NCI-H345 treated with DMSO at 0.1 percent for 48 hours (cell line): Measurements from ENCODE around the gene CCDC43.
"Not testable (repeated sequence)": the region's sequence is repeated elsewhere in the genome, so short reads cannot be mapped to it uniquely, and the experiment has no call there.

Experiments used
- DNase-seq: peaks from one replicate; lab custom pipeline; 2025; ENCODE audit not compliant: unreplicated experiment; lab: John Stamatoyannopoulos, UW

CCDC43 gene

DNA sequence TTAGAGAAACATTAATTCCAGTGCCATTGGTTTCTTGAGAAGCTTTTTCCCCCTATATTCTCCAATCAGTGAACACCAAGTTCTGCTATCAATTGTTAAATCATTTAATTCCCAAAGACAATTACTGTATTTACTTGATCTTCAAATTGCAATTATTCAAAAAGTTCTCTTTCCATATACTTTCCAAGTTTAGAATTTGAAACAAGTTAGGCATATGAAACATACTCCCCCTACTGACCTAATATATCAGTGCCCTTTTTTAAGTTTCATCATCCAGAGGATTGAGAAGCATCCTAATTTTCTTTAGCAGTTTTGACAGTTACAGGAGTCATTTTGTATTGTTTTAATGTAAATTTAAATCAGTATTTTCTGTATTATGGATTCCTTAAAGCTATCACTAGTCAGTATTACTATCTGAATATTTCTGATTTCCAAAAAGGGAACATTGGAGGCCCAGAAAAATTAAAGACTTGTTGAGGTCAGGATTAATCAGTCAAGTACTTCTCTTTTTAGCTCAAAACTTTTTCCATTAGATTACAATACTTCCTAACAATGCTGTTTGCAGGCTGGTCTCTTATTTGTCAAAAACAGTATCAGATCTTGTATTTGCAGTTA, 17.0 kb downstream of the CCDC43 start:
- DNase-seq, result peak; percentile 2

DNA sequence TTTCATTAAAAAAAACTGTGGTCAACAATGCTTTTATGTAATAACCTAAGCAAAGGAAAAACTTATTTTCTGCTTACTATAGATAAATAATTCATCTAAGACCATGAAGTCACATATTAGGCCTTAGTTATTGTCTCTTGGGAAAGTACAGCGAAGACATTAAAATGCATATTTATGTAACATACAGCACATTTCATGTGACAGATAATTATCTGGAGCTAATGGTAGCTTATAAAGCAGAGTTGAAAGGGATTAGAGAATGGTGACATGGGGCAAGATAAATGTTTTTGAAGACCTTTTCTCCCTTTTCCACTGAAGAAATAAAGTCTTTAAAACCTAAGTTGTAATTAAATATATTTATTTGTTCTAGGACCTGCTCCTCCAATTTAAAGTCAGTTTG, 23.6 kb downstream of the CCDC43 start:
- no peak for DNase-seq

DNA sequence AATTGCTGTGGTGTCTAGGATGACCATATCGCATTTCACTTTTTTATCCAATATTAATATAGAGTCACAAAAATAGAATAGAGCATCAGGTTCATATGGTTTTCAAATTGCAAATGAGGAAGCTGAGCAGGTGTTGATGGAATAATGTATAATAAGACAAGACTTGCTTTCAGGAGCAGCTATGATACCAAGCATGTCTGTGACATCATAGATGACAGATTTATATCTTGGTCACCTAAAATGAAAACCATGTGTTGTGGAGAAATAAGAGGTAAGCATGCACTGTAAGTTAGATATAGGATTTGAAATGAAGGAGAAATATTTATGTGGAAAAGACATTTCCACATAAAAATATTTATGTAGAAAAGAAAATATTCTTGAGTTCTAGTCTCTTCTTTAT, 24.7 kb downstream of the CCDC43 start:
- no peak for DNase-seq

DNA sequence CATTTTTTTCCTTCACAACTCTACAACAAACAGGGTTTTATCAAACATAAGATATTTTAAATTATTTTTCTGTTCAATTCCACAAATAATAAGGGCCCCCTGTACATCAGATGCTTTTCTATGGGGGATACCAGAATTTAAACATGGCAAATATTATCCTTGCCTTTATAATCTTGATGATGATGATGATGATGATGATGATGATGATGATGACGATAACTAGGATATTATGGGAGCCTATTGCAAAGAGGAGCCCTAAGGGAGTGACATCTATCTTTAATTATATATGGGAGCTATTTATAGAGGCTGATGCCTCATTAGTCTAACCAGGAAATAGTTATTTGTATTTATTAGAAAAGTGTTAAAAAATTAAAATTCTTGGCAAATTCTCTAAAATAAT, 26.5 kb downstream of the CCDC43 start:
- no peak for DNase-seq

DNA sequence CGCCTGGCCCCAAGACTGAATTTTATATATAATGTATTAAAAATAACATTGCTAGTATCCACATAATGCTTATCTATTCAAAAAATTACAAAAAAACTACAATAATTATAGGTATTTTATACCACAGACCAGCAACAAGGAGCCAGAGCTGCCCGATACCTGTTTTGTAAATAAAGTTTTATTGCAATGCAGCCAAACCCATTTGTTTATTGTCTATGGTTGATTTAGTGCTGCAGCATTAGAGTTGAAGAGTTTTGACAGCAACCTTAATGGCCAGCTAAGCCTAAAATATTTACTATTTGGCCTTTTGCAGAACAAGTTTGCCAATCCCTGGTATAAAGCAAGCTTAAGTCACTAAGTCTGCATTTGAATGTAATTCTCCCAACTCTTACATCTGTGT, 27.7 kb downstream of the CCDC43 start:
- DNase-seq, result no peak

DNA sequence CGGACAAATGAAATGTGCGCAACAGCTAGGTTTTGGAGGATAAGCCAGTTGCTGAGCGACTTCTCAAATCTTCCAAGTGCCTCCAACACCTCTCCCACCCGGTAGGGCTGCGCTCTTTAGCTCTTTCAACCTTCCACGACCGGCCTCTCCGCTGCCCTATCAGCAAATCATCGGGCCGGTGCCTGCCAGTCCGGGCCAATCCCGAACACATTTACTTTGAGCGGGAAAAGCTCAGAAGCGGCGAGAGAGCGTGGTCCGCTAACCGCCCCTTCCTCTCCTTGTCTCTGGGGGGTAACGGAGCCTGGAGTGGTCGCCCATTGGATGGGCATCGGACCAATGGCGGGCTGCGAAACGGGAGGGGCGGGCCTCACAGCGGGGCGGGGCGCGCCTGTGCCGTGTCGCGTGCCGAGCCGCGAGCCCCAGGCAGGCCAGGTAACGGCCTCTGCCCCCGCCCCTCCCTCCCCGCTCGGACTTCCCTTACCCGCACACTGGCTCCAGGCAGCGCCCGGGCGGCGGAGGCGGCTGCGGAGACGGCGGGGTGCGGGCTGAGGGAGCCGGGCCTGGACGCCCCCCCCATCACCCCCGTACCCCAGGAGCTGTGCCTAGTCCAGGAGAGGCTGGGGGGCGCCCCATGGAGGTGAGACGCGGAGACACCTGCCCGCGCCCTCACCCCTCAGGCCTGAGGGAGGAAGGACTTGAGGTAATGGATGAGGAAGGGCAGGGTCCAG, 33.4 kb downstream of the CCDC43 start, which contains the start of gene MEIOC:
TSS of gene MEIOC (plus strand) at position 486 of the 728 bp plus-strand sequence. CDS start at position 632, 146 bp downstream.
- peak; percentile 44 for DNase-seq

DNA sequence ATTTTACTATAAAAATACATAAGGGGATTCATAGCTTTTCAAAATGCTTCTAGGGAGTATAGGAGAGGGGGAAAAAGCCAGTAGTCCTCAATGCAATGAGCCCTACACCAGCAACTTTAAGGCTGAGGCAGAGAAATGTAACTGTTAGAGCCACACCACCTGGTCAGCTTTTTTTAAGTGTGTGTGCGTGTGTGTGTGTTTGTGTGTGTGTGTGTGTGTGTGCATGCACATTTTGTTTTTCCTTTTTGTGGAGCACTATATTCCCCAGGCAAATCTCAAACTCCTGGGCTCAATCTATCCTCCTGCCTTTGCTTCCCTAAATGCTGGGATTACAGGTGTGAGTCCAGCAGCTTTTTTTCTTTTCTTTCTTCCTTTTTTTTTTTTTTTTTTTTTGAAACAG, 35.6 kb downstream of the CCDC43 start:
- DNase-seq, result no peak

DNA sequence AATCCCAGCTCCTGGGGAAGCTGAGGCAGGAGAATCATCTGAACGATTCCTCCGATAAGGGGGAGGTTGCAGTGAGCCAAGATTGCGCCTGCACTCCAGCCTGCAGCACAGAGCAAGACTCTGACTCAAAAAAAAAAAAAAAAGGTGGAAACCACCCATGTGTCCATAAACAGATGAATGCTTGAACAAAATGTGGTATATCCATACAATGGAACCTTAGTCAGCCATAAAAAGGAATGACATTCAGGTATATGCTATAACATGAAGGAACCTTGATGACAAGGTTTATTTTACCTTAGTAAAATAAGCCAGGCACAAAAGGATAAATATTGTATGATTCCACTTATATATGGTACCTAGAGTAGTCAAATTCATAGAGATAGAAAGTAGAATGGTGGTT, 36.2 kb downstream of the CCDC43 start:
- no peak for DNase-seq

DNA sequence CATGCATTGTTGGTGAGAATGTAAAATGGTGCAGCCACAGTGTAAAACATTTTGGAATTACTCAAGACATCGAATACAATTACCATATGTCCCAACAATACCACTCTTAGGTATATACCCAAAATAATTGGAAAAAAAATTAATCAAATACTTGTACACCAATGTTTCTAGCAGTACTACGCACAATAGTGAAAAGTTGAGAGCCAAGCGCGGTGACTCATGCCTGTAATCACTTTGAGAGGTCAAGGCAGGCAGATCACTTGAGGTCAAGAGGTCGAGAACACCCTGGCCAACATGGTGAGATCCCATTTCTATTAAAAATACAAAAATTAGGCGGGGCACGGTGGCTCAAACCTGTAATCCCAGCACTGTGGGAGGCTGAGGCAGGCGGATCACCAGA, 36.8 kb downstream of the CCDC43 start:
- DNase-seq, result no peak

DNA sequence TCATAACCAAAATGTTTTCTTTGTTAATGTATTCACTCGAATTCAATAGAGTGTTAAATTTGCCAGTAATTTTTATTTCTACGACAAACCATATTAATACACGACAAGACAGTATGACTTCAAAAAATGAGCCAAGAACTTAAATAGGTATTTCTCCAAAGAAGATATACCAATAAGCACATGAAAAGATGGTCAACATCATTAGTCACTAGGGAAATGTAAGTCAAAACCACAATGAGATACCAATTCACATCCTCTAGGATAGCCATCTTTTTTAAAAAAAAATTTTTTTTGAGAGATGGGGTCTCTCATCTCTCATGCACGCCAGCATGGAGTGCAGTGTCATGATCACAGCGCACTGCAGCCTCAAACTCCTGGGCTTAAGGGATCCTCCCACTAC, 38.3 kb downstream of the CCDC43 start:
- DNase-seq, result no peak

DNA sequence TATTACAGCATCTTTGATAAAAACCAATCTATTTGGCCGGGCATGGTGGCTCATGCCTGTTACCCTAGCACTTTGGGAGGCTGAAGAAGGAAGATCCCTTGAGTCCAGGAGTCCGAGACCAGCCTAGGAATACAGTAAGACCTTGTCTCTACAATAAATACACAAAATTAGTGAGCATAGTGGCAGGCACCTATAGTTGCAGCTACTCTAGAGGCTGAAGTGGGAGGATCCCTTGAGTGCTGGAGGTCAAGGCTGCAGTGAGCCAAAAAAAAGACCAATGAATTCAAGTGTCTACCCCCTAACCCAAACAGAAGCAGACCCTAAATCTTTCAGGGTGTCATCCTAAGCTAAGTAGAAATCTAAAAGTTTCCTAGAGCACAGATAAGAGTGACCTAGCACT, 40.6 kb downstream of the CCDC43 start:
- no peak for DNase-seq

DNA sequence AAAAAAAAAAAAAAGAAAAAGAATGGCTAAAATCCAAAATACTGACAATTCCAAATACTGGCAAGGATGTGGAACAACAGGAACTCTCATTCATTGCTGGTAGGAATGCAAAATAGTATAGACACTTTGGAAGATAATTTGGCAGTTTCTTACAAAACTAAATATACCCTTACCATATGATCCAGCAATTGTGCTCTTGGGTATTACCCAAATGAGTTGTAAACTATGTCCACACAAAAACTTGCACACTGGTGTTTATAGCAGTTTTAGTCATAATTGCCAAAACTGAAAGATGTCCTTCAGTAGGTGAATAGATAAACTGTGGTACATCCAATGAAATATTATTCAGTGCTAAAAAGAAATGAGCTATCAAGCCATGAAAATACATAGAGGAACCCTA, 41.8 kb downstream of the CCDC43 start:
- no peak for DNase-seq

DNA sequence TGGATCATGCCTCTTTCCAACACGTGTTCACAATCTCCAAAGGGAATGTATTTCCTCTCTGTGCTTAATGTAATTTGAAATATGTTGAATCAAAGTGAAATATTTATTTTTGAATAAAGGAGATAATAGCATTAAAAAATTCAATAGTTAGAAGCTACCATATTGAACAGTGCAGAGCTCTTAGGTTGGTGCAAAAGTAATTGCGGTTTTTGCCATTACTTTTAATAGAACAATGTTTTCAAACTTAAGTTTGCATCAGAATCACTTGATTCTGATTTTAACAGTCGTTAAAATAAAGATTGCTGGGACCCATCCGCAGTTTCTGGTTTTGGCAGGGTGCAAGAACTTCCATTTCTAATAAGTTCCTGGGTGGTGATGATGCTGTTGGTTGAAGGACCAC, 43.3 kb downstream of the CCDC43 start:
- DNase-seq, result no peak

DNA sequence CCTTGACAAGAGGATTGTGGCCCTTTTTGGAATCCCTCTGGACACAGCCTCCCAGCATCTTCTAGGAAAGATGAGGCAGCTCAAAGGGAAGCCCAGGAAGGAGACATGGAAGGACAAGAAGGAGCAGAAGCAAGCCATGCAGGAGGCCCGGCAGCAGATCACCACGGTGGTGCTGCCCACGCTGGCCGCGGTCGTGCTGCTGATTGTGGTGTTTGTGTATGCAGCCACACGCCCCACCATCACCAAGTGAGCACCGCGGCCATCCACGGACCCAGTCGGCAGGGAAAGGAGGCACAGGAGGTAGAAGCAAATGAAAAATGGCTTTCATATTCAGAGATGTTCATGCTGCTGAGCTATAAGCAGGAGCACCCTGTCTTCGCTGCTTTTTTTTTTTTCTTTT, 44.2 kb downstream of the CCDC43 start:
- DNase-seq, result no peak

DNA sequence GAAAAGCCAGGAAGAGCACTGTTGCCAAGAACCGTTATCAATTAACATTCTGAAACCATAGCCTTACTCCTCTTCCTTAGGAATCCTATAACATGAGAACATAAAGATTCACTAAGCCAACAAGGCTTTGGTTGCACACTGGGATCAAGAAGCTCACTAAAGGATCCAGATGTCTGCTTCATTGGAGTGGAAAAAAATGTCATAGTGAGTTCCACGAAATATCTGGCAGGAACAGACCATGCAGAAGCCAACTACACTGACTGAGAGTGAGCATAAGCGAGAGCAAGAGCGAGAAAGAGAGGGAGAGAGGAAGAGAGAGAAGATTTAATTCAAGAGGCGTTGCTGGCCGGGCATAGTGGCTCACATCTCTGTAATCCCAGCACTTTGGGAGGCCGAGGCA, 46.7 kb downstream of the CCDC43 start:
- no peak for DNase-seq

DNA sequence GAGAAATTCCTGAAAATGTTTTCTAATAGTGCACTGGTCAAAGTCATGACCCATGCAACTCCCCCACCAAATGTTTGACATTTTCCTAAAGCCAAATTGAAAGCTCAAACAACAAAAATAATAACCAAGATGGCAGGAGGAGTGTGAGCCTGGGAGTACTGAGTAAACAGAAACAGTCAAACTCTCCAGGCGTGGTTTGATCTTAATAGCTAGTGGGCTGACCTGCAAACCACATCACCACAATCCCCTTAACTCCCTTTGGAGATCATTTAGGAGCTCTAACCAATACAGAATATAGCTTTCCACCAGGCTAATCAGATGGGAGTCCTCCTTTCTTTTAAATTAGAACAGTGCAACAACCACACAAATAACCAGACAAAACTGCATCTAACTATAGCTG, 52.5 kb downstream of the CCDC43 start:
- DNase-seq, result peak; percentile 13

DNA sequence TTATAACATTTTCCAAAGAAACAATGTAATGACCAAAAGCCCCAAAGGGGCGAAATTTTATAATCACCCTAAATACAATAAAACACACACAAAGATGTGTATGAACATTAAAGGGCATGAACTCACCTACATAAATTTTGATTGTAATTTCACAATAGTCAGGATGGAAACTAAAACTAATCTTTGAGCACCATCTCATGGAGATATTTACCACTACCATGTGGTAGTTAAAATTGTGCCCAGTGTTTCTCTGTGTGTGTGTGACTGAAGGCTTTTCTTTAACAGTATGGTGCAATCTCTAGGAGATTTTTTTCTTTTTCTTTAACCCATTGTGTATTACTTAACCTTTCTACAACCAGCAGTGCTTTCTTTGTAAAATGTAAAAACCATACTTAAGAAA, 53.0 kb downstream of the CCDC43 start:
- DNase-seq, result peak; percentile 22

DNA sequence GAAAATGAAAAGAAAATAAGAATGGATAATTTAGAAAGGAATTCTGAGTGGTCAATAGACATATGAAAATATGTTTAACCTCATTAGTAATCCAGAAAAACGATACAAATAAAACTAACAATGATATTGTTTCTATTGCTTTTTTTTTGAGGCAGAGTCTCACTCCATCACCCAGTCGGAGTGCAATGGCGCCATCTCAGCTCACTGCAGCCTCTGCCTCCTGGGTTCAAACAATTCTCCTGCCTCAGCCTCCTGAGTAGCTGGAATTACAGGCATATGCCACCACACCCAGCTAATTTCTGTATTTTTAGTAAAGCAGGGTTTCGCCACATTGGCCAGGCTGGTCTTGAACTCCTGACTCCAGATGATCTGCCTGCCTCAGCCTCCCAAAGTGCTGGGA, 55.2 kb downstream of the CCDC43 start:
- not testable (repeated sequence) for DNase-seq

DNA sequence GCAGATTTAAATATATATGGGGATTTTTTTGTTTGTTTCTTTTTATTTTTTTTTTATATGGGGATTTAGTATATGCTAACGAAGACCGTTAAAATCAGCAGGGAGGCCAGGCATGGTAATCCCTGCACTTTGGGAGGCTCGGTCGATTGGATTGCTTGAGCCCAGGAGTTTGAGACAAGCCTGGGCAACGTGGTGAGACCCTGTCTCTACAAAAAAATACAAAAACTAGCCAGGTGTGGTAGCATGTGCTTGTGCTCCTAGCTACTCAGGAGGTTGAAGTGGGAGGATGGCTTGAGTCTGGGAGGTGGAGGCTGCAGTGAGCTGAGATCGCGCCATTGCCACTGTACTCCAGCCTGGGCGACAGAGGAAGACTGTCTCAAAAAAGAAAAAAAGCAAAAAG, 55.6 kb downstream of the CCDC43 start:
- DNase-seq, result no peak

DNA sequence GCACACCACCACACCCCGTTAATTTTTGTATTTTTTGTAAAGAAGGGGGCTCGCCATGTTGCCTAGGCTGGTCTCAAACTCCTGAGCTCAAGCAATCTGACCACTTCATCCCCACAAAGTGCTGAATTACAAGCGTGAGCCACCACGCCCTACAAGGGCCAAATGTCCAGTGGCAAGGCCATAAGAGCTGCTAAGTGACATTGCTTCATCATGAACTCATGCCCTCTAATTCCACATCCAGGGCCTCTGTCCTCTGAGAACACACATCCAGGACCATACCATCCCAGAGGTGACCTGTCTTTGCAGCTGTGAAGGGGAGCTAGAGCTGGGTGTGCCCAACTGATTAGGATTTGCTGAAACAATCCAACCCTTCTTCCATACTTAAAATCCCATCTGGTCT, 58.9 kb downstream of the CCDC43 start:
- DNase-seq, result no peak

DNA sequence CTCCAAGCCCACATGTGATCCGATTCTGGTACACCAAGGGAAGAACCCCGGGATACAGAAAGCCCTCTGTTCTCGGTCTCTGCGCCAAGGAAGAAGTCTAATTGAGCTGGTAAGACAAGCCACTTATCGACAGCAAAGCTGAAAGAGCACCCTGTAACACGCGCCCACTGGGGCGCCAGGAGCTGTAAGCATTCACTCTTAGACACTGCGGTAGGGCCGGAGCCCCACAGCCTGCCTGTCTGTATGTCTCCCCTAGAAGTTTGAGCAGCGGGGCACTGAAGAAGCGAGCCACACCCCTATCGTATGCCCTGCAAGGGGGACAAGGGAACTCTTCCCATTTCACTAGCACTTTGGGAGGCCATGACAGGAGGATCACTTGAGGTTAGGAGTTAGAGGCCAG, 60.3 kb downstream of the CCDC43 start:
- no peak for DNase-seq

DNA sequence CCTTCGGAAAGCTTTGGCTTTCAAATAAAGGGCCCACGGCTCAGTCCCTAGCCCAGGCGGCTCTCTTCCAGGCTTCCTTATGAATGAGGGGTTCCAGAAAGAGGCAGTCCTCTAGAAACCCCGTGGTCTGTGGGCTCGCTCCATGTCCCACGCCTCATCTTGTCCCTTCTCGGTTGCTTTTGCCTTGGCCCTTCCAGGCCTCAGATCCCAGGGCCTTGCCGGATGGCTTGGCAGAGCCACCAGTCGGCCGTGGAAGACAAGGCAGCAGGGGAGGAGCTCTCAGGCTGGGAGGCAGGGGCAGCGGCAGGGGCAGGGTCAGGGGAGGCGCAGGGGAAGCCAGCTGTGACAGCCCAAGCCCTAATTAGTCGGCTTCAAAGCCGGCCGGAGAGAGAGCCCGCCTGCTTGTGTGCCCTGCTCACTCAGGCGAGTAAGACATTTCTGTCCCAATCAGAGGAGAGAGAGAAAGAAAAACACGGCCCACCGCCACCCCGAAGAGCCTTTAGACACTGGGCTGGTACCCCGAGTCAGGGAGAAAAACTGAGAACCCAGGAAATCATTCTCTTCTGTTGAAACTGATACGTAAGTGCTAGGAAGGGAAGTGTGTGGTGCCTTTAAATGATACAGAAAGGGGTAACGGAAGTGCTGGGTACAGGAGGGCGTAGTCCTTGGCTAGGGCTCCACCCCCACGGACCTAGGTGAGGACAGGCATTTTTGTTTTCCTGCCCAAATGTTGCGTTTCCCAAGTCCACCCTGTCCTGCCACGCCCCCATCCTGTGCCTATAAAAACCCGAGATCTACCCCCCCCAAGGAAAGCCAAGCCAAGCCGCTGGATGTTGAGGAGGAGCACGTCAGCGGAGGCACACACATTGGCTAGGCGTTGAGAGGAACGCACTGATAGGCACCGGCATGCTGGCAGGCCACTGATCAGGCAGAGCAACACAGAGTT, 61.1 kb downstream of the CCDC43 start:
- DNase-seq, result no peak
